ENCODE results near the gene TBC1D20.
"Not testable (repeated sequence)": the region's sequence is repeated elsewhere in the genome, so short reads cannot be mapped to it uniquely, and the experiment has no call there.

Gene TBC1D20

DNA sequence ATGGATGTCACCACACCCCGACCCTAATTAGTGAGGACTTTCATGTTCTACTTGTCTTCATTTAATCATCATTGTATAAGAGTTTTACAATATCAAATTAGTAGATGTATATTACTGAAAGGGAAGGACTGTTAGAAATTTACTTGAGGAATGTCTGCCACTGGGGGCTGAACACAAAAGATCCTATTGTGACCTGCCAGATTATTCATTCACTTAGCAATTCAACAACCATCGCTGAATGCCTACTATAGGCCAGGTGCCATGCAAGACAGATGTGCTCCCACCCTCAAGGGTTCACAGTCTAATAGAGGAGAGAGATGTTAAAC is 62.2 kb downstream of the TBC1D20 start:
- no peak for DNase-seq

DNA sequence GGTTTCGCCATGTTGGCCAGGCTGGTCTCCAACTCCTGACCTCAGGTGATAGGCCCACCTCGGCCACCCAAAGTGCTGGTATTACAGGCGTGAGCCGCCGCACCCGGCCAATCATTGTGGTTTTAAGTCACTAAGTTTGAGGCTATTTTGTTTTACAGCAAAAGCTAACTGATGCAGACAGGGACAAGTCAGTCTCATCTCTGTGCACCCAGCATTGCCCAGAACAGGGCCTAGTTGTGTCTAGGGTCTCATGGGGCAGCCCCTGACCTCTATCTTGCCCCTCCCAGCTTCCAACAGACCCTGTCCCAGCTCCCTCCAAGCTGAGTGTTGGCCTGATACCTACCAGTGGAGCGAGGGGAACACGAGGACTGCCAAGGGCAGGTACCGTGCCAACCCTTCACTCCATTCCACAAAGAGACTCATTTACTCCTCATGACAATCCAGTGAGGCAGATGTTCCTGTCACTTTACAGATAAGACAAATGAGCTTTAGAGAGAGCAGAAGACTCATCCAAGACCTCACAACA is 63.1 kb downstream of the TBC1D20 start:
- DNase-seq: no peak

DNA sequence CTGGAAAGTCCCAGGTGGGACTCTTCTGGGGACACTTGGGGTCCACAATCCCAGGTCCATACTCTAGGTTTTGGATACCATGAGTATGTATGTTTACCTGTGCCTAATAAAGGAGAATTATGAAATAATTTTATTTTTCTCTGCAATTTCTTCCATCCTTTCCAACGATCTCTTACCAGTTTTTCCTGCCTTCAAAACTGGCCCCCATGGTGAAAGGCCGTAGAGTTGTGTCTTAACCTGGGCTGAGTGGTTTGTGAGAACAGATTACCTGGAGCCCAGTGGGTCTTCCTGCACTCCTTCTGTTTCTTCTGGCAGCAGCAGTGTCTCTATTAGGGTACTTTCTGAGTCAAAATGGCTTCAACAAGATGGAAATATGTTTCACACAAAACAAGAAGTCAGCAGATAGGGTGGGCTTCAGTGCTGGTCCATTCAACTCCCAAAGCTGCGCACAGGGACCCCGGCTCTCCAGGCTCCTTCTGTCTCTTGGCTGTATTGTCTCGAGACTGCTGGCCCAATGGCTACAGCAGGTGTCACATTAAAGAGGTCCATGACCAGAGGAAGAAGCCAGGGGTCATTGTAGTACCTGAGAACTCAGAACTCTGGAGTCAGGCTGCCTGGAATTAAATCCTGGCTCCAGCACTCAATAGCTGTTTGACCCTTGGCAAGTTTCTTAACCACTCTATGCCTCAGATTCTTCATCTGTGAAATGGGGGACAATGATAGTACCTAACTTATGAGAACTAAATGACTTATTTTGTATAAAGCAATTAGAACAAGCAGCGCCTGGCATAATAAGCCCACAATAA is 64.7 kb downstream of the TBC1D20 start:
- DNase-seq: no peak

DNA sequence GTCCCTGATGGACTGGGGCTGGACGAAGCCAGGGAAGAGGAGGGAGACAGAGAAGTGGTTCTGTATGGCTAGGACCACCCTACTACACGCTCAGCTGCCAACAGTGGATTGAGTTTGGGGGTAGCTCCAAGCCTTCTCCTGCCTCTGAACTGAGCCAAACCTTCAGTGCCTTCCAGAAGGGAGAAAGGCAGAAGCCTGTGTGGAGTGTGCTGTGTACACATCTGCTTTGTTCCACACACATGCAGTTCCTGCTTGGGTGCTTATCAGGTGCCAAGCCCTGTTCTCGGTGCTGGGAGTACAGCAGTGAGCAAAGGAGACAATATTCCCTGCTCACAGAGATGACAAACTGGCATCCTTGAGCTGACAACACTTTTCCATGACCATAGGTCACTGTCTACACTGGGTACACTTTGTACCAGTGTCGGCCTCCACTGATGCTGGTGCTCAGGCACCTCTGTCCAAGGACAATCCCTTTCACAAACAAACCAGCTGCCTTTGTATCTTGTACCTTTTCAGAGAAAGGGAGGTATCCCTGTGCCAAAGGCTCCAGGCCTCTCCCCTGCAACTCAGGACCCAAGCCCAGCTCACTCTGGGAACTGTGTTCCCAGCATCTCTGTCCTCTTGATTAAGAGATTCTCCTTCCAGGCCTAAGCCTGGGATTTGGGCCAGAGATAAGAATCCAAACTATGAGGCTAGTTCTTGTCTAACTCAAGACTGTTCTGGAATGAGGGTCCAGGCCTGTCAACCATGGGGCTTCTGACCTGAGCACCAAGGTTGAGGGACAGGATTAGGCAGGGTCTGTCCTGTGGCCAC is 65.5 kb downstream of the TBC1D20 start:
- no peak for DNase-seq

DNA sequence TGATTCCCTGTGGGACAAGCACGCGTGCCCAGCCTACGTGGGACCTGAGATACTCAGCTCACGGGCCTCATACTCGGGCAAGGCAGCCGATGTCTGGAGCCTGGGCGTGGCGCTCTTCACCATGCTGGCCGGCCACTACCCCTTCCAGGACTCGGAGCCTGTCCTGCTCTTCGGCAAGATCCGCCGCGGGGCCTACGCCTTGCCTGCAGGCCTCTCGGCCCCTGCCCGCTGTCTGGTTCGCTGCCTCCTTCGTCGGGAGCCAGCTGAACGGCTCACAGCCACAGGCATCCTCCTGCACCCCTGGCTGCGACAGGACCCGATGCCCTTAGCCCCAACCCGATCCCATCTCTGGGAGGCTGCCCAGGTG is 66.1 kb downstream of the TBC1D20 start:
- DNase-seq: no peak

GRCh38 chr20:393296-393695 is 69.0 kb downstream of the TBC1D20 start:
- DNase-seq: not testable (repeated sequence)

DNA sequence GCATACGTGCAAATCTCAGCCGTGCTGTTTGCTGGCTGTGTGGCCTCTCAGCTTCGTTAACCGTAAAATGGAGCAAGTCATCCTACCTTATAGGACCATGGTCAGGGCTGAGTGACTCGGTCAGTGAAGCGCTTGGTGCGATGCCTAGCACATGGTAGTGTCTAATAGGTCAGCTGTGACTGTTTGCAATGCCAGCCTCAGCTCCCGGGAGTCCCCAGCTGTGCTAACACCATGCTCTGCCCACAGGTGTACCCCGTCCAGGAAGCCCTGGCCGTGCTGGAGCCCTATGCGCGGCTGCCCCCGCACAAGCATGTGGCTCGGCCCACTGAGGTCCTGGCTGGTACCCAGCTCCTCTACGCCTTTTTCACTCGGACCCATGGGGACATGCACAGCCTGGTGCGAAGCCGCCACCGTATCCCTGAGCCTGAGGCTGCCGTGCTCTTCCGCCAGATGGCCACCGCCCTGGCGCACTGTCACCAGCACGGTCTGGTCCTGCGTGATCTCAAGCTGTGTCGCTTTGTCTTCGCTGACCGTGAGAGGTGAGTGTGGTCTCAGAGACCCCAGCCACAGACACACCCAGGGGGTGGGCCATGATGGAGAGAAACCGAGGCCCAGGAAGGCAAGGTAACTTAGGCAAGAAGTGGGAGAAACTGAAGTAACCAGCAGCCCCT is 71.2 kb downstream of the TBC1D20 start:
- no peak for DNase-seq

- no peak for DNase-seq
Observed at GRCh38 chr20:389220-389619, 73.1 kb downstream of the TBC1D20 start.

DNA sequence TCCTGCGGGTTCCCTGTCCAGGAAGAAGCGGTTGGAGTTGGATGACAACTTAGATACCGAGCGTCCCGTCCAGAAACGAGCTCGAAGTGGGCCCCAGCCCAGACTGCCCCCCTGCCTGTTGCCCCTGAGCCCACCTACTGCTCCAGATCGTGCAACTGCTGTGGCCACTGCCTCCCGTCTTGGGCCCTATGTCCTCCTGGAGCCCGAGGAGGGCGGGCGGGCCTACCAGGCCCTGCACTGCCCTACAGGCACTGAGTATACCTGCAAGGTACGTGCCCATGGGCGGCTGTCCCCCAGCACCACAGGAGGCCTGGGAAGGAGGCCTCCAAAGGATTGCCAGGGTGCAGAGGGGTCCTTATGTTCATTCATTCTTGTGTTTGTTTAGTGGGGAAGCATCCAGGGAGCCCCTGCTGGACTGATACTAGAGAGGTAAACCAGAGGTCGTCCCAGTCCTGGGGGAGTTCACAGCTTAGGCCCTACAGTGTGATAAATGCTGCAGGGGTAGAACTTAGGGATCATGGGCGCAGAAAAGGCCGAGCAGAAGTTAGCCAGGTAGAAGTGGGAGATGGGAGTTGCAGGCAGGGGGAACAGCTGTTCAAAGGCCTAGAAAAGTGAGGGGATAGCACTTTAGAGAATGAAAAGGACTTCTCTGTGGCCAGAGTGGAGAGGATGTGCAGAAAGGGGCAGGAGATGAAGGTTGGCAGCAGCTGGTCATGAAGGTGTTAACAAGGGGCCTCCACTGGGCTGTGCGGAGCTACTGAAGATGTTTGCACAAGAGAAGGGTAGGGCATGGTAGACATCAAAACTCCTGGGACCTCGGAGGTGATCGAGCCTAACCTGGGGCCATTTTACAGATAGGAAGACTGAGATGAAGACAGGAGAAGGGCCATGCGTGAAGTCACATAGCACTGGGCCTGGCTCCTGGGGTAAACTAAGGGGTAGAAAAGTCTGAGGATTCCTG is 74.0 kb downstream of the TBC1D20 start:
- DNase-seq: no peak

GRCh38 chr20:387520-387919 is 74.8 kb downstream of the TBC1D20 start:
- no peak for DNase-seq

GRCh38 chr20:386634-387033 is 75.7 kb downstream of the TBC1D20 start:
- DNase-seq: not testable (repeated sequence)
